Uterus (tissue), 2 donors: ENCODE measurements around the gene DNM1.
"Not testable (repeated sequence)": the region's sequence is repeated elsewhere in the genome, so short reads cannot be mapped to it uniquely, and the experiment has no call there.

ENCODE experiments used
- POLR2A ChIP-seq, 2 donors: fragments of 450-650 bp; IDR thresholded peaks; one replicate each; pipeline ENCODE4 v1.6.1; 2016; ENCODE audit warnings: antibody characterized with exemption in 2 of 2, mild to moderate bottlenecking in 1 of 2, moderate library complexity in 1 of 2
- TF ChIP-seq, protein P1 (sequence below), 4 experiments: fragments of 200-600 bp in 2 of 4; fragments of 450-650 bp in 2 of 4; sonication (generic) in 2 of 4; IDR thresholded peaks; one replicate each; pipeline ENCODE4 v1.5.1; 2016 to 2019; ENCODE audit warnings: antibody characterized with exemption in 4 of 4, mild to moderate bottlenecking in 2 of 4, moderate library complexity in 1 of 4

DNA sequence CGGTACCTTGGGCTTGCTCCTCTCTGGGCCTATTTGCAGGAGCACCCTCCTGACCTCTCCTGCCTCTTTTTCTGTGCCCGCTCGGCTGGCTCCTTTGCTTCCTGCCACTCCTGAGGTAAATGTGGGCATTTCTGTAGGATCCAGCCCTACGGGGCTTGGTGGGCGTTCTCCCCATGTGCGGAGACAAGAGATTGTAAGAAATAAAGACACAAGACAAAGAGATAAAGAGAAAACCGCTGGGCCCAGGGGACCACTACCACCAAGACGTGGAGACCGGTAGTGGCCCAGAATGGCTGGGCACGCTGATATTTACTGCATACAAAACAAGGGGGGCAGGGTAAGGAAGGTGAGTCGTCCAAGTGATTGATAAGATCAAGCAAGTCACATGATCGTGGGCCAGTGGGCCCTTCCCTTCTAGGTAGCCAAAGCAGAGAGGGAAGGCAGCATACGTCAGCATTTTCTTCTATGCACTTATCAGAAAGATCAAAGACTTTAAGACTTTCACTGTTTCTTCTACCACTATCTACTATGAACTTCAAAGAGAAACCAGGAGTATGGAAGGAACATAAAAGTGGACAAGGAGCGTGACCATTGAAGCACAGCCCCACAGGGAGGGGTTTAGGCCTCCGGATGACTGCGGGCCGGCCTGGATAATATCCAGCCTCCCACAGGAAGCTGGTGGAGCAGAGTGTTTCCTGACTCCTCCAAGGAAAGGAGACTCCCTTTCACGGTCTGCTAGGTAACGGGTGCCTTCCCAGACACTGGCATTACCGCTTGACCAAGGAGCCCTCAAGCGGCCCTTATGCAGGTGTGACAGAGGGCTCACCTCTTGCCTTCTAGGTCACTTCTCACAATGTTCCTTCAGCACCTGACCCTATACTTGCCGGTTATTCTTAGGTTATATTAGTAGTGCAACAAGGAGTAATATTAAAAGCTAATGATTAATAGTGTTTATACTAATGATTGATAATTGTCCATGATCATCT is 76.2 kb downstream of the DNM1 start:
- TF ChIP-seq, protein P1, sequence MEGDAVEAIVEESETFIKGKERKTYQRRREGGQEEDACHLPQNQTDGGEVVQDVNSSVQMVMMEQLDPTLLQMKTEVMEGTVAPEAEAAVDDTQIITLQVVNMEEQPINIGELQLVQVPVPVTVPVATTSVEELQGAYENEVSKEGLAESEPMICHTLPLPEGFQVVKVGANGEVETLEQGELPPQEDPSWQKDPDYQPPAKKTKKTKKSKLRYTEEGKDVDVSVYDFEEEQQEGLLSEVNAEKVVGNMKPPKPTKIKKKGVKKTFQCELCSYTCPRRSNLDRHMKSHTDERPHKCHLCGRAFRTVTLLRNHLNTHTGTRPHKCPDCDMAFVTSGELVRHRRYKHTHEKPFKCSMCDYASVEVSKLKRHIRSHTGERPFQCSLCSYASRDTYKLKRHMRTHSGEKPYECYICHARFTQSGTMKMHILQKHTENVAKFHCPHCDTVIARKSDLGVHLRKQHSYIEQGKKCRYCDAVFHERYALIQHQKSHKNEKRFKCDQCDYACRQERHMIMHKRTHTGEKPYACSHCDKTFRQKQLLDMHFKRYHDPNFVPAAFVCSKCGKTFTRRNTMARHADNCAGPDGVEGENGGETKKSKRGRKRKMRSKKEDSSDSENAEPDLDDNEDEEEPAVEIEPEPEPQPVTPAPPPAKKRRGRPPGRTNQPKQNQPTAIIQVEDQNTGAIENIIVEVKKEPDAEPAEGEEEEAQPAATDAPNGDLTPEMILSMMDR (IDR thresholded peaks at IDR 0.05), result not testable (repeated sequence)
- TF ChIP-seq POLR2A (IDR thresholded peaks at IDR 0.05), result not testable (repeated sequence)
